Activated T-cell treated with anti-CD3 and anti-CD28 coated beads for 1 hour (primary cell): ENCODE results near the gene HIVEP3.

ENCODE experiments used
- DNase-seq: peaks from one replicate; pipeline ENCODE4 v3.0.0-alpha.2; 2020; ENCODE audit warnings: low read depth

HIVEP3 gene

DNA sequence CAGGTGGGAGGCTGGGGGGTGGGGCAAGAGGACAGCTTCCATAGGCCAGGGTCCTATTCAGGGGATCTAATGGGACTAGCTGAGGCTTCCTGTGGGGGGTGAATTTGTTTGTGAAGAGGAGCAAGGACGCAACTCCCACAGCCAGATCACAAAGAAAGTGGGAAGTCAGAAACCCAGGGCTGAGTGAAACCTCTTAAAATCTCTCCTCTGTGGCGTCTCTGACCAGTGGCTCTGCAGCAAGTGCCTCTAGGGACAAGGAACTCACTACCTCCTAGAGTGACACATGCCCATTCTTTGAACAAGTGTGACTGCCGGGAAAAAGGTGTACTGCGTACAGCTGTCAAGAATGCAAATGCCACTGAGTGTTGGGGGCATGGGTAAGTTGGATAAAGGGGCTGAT lies 187.9 kb downstream of the HIVEP3 start:
- DNase-seq = no peak

DNA sequence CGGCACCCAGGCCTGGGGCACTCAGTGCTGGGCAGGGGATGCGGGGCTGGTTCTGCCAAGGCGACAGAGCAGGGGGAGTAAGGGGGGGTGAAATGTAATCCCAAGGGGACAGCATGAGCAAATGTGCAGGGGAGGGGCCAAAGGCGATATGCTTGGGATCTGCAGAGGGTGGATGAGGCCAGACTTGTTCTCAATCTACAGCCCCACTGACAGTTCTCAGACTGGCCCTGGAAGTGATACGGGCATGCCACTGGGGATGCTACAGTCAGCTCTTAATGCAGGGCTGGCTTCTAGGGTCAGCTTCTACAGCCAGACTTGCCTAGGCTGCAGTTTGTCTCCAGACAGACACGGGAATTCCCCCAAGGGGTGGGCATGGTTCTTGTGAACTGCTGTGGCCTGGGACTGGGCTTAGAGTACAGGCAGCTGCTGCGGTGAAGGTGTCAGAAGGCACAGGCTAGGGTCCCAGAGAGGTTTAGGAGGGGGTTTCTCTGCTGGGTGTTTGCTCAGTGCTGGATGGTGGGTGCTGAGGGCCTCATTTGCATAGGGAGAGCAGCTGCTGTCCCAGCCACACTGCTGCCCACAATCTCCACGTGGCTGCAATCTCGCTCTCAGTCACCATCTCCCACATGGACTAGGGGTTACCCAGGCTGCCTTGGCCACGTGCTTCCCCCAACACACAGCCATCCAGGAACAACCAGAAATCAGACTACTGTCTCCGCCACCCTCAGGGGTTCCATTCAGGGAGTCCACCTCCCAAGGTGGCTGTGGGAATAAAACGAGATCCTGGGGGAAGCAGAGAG lies 190.1 kb downstream of the HIVEP3 start:
- DNase-seq = no peak

DNA sequence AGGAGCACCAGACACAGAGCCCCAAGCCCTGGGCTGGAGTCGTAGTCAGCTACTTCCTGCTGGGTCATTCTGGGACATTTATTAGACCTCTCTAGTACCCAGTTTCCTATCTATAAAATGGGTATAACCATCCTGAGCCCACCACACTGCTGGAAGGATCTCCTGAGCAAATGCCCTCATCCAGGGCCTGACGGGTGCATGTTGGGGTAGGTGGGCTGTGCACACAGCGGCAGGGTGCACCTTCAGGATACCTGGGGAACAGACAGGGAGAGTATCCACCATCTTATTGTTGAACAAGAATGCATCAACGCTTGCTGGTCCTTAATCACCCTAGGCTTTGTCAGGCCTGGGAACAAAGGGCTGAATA lies 191.0 kb downstream of the HIVEP3 start:
- DNase-seq = no peak

DNA sequence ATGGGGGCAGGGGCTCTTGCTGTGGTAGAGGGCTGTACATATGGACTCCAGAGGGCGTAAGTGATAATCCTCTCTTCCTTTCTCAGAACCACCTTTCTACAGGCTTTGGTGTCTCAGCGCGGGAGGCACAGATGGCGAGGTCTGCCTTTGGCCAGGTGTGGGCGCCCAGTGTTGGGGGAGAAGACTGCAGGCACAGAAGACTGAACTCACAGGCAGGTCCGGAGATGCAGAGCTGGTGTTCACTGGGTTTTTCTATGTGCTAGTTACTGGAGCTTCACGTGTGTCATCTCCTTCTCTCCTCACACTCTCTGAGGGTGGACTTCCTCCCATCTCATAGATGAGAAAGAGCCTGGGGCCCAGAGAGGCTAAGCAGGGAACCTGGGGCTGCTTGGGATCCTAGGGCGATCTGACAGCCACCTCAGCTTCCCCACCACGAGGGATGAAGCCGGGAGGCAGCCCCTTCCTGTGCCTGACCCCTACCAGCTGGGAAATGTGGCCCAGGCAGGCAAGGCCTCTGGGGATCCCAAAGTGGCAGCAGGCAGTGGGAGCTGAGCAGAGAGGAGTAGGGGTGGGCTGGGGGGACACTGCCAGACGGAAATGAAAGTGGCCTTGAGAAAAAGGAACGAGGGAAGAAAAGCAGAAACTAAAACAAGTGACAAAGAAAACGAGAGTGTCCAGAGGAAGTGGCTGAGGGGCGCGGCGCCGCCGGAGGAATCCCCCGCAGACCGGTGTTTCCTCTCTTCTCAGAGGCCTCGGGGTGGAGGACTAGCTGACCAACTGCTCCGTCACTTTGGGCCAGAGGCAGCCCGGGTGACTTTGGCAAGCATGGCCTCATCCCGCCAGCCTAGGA lies 191.6 kb downstream of the HIVEP3 start:
- no peak for DNase-seq

DNA sequence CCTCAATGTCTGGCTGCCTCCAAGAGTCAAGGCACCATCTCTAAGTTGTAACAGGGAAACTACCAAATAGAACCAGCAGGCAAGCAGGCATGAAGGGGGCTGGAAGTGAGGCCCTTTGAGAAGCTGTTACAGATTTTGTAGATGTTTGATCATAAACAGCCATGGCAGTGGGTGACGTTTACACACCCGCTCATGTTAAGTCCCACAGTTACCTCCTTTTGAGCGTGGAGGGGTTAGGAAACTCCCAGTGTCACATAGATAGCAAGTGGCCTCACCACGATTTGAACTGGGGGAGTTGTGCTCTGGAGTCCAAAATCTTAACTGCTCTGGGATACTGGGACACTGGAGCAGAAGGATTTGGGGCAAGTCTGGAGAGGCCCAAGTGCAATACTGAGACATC lies 192.4 kb downstream of the HIVEP3 start:
- DNase-seq = no peak

DNA sequence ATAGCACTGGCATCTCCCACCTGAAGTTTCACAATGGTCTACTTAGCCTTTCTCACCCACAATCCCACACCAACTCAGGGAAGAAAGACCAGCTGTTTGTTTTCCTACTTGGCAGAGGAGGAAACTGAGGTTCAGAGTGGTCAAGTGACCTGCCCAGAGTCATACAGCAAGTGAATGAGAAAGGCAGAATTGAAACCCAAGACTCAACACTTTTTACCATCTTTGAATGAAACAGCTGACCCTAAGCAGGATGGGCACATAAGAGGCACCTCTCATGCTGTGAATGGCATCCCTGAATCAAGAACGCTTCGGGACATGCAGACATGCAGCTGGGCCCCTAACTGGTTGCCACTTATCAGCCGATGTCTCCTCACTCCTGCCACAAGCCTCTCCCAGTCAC lies 193.8 kb downstream of the HIVEP3 start:
- DNase-seq = no peak

DNA sequence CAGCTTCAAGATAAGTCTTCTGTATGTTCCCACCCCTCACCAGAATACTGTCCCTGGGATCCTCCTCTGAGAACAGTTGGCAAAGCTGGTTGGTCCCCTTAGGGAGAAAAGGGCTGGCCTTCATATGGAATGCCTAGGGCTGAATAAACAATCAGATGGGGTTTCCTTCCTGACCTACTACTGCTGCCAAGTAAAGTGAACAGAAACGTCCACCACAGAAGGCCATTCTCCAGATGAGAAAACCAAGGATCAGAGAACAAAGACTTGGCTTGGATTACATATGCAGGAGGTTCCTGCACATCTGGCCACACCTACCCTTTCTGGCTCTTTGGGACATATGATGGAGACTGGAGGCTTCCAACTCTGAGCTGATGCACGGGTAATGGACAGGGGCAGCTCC lies 194.5 kb downstream of the HIVEP3 start:
- no peak for DNase-seq

DNA sequence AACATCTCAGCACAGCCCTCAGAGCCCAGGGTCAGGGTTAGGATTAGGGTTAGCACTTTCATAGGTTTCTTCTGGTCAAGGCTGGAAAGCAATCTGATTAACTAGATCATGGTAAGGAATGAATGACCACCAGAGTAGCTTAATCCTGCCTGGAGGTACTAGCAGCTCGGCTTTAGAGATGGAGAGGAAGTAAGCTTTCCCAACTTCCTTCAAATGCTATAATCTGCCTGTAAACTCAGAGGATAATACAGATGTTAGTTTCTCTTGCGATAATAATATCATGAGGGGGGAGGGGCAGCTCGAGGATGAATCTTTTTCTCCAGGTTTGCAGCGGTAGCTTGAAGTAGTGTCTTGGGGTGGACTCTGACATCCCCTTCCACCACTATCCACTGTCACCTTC lies 194.9 kb downstream of the HIVEP3 start:
- DNase-seq = no peak

DNA sequence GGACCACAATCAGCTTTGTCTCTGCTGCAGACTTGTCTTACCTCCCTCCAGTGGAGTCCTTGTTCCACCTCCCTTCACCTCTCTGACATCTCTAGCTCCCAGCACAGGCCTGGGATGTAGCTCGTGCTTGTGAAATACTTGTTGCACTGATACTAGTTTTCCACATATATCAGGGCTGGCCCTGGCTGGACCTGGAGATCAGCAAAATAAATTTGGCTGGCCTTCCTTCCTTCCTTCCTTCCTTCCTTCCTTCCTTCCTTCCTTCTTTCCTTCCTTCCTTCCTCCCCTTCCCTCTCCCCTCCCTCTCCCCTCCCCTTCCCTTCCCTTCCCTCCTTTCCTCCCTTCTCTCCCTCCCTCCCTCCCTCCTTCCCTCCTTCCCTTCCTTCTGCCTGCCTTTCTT lies 196.5 kb downstream of the HIVEP3 start:
- DNase-seq = no peak

DNA sequence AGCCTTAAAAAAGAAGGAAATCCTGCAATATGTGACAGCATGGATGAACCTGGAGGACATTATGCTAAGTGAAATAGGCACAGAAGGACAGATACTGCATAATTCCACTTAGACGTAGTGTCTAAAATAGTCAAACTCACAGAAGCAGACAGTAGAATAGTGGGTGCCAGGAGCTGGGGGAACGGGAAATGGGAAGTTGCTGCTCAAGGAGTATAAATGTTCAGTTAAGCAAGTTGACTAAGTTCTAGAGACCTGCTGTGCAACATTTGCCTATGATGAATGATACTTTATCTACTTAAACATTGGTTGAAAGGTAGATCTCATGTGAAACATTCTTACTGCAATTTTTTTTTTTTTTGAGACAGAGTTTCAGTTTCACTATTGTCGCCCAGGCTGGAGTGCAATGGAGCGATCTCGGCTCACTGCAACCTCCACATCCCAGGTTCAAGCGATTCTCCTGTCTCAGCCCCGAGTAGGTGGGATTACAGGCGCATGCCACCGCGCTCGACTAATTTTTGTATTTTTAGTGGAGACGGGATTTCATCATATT lies 197.8 kb downstream of the HIVEP3 start:
- no peak for DNase-seq

DNA sequence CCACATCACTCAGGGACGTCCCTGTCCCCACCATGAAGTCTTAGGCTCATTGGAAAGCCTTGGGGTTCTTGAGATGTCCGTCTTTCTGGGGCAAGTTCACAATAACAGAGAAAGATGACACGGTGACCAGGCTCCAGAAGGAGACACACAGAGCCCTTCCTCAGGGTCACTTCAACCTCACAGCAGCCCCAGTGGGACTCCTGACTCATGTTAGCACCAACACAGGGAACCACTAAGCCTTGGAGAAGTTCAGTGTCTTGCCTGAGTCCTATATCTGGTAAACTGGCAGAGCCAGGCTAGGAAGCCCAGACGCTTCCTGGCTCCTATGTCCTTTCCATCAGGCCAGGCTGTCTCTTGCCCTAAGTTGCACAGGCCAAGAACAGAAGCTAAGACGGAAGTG lies 199.1 kb downstream of the HIVEP3 start:
- no peak for DNase-seq

DNA sequence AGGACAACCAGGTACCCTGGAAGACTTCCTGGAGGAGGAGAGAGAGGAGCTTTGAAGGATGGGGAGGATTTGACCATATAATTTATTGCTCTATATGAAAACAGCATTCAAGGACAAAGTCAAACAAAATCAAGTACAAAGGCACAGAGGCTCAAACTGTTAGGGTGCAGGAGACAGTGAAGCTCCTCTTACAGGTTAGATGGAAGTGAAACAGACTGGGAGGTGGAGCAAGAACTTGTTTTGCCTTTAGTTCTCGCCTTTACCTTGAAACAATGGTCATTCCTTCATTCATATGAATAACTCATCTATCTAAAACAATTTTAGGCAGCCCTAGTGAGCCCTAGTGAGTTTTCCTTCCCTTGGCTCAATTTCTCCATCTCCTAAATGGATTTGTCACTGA lies 199.6 kb downstream of the HIVEP3 start:
- DNase-seq = no peak

DNA sequence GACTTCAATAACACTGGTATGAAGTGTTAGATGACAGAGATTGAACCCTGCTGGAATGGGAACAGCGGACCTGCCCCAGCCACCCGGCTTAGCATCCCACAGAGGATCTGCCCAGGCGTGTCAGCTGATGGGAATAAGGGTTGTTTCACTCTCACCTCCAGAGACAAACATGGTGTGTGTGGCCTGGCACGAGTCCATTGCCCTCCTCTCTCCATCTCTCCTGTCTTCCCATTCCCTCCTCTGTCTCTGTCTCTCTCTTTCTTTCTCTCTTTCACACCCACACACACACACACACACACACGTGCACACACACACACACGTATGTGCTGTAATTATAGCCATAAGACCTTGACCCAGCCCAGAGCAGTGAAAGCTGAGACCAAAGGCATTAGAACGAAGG lies 200.2 kb downstream of the HIVEP3 start:
- DNase-seq = no peak

DNA sequence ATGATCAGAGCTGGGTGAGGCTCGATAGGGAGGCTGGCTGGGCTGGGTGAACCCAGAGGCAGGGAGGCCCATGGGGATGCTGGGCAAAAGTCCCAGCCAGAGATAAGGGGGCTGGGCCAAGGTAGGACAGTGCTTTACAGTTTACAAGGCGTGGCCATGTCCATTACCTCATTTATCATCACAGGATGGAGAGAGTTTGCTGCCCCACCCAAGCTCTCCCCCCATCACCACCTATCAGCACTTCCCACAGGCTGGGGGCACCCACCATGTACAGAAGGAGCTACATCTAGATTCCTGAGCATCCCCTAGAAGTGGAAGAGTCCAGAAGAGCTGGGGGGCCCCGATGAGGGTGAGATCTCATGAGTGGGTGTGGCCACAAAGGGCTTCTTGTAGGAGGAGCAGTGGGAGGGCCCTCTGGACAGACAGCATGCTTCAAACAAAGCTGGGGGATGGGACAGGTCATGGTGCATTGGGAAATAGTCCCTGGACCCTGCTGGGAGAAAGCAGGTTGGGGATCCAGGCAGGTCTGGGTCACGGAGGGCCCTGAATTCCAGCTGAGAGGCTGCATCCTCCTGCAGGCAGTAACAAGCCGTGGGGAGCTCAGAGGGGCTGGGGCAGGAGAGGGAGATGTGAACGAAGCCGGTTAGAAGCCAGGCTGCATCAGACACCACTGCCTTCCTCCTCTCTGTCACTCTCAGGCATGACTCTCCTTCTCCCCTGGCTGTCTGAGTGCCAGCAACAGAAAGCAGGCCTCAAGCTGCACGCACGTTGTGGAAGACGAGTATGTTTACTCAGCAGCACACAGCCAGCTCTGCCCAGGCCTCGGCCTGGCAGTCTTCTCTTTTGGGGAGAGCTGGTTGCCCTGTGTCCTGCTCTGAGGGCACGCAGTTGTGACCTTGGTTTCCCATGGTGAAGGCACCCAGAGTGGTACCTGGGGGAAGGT lies 202.3 kb downstream of the HIVEP3 start:
- no peak for DNase-seq

DNA sequence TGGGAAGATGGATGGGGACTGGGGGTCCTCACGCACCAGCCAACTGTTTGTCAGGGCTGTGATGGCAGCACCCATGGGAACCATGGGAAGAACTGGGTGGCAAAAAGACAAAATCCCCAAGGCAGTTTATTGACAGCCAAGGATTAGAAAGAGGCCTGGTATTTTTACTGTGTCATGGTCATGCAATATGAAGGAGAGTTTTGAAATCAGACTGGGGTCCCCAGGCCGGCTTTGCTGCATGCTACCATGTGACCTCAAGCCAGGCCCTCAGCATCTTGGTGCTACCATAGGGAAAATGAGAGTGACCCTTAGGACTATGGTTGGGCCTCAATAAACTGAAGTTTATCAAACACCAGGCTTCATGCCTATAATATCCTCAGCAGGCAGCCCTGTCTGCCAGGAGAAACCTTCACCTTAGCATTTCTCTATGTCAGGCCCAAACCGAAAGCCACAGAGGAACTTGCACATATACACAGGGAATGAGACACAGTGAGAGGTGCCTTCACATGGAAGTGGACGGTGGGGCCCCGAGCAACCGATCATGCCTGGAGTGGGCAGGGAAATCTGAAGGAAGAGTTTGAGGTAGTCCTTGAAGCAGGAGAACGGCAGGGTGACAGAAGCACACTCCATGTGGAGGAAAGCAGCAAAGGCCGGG lies 203.2 kb downstream of the HIVEP3 start:
- DNase-seq = no peak

DNA sequence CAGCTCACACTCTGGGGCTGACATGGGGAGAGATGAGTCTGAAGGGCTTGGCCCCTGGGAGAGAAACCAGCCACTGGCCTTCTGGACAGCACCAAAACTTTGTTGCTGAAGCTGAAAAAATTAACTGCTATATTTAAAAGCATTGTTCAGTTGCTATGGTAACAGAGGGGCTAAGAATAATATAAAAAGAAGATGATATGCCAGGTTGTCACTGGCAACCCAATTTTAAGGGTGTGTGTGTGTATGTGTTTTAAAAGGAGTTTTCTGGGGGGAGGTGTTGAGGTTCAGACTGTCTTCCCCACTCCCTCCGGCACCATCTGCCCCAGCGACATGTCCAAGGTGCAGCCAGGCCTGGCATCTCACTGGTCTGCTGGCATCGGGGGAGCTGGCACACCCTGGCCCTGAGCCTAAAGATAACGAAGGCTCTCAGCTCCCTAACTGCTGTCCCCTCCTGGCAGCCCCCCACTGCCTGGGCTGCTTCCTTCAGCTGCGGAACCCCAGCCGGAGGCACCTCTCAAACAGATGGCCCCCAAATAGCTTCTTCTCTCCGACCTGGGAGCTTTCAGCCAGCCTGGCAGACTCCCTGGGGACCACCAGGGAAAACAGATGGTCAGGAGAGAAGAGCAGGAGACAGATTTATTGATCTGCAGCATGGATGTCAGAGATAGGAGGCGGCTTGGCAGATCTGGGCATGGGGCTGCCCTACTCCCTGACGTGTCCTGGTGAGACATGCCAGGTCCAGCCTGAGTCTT lies 203.9 kb downstream of the HIVEP3 start:
- DNase-seq = no peak

DNA sequence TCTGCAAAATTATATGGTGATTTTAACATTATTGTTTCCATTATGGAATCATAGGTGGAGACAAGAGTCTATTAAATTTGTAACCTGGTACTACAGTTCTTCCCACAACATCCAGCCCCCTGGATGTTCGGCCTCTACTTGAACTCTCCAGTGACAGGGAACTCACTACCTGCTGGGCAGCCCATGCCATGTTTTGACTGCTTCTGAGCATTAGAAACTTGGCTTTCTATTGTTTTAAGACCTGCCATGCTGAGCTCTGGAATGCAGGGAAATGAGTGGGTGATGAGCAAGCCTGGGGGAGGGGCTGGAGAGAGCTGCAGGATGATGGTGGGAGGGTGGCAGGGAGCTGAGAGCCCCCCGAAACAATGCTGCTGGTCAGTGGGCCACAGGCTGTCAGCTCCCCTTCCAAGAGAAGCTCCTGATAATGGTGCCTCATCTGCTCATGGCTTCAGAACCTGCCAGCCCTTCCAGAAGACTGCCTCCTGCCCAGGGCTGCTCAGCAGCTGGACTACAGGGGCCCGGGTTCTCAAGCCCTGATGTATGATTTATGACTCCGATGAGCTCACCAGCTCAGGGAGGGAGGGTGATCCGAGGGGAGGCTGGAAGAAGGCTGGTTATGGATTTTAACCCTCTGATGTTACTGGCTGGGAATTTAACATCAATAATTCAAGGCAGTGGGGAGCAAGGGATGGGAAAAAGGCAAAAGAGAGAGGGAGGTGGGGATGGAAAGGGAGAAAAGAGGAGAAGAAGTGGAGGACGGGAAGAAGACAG lies 205.0 kb downstream of the HIVEP3 start:
- DNase-seq = no peak

DNA sequence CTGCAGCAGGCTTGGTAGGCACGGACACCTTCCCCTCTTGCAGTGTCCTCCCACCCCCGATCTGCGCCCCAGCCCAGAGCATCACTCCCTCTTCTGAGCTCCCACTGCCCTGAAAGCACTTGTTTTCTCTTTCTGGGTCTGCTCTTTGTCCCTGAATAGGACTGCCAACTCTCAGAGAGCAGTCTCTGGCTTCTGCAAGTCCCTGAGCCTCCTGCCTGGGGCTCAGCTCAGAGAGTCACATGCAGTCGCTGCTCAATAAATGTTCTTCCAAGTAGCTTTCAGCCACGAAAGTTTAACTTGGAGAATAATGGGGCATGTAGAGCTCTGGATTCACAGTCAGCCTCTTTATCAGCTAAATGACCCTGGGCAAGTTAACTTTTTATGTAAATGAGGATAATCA lies 205.6 kb downstream of the HIVEP3 start:
- no peak for DNase-seq

DNA sequence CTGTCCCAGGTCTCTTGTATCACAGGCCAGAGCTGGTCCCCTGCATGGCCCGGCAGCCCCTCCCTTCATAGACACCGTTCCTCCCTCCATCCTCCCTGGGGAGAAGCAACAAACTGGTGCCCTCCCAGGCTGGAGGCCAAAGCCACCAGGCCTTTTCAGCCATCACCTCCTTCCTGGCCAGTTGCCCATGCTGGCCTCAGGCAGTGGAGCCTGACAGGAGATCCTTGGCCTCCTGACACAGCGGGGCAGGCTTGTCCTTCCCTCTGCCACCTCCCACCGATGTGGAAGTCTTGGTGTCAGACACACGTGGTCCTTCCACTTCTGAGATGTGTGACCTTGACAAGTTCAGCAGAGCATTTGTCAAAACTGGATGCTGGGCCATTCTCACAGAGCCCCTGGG lies 206.0 kb downstream of the HIVEP3 start:
- DNase-seq = no peak

DNA sequence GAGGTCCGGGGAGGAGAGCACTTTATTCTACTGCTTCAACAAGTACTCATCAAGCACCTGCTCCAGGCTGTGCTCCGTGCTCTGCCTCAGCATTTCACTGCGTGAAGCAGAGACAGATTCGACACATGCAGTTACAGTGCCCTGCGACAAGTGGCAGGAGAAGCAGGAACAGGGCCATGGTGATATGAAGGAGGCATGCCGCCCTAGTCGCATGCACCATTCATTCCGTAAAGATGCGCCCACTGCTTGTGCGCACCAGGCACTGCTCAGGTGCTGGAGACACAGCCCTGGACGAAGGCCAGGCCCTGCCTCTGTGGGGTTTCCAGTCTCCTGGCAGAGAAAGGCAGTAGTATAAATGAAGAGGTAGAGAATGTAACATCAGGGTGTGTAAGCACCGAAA lies 206.6 kb downstream of the HIVEP3 start:
- DNase-seq = no peak
